Stimulated activated CD4-positive, alpha-beta T cell treated with anti-CD3 and anti-CD28 coated beads, TNF-alpha, amount 100 ng/mL, for 1 hour (primary cell): Measurements from ENCODE around the gene GPR161.
"Not testable (repeated sequence)": the region's sequence is repeated elsewhere in the genome, so short reads cannot be mapped to it uniquely, and the experiment has no call there.

Source experiments
- DNase-seq, 3 donors: peaks; one replicate each; pipeline ENCODE4 v3.0.0-alpha.2; 2020; ENCODE audit warnings: low read depth in 3 of 3, low spot score in 1 of 3

GPR161 gene

GRCh38 chr1:168088511-168089325, 48.0 kb downstream of the GPR161 start:
- DNase-seq, result no peak

- no peak for DNase-seq
Measured at GRCh38 chr1:168087696-168088095, 49.0 kb downstream of the GPR161 start.

- DNase-seq, result no peak
Measured at GRCh38 chr1:168086438-168086837, 50.3 kb downstream of the GPR161 start.

- DNase-seq, result no peak
Measured at GRCh38 chr1:168085401-168085872, 51.3 kb downstream of the GPR161 start.

GRCh38 chr1:168084396-168085231, 52.1 kb downstream of the GPR161 start:
- DNase-seq, result peak in 2 of 3 donors; percentile 22 to 56

- DNase-seq, result no peak
Measured at GRCh38 chr1:168083456-168084325, 53.0 kb downstream of the GPR161 start.

- peak; percentile 8 to 41 (median 16) for DNase-seq
Measured at GRCh38 chr1:168082008-168082876, 54.5 kb downstream of the GPR161 start.

GRCh38 chr1:168081373-168082007, 55.2 kb downstream of the GPR161 start:
- DNase-seq, result no peak

- DNase-seq, result no peak
Measured at GRCh38 chr1:168079761-168080160, 57.0 kb downstream of the GPR161 start.

GRCh38 chr1:168069384-168069783, 67.3 kb downstream of the GPR161 start:
- no peak for DNase-seq

GRCh38 chr1:168065506-168065905, 71.2 kb downstream of the GPR161 start:
- DNase-seq, result no peak

- DNase-seq, result no peak
Measured at GRCh38 chr1:168064216-168064615, 72.5 kb downstream of the GPR161 start.

- DNase-seq, result no peak
Measured at GRCh38 chr1:168057921-168058320, 78.8 kb downstream of the GPR161 start.

GRCh38 chr1:168057355-168057754, 79.4 kb downstream of the GPR161 start:
- DNase-seq, result no peak

GRCh38 chr1:168056152-168056551, 80.6 kb downstream of the GPR161 start:
- not testable (repeated sequence) for DNase-seq

- no peak for DNase-seq
Measured at GRCh38 chr1:168054117-168054516, 82.6 kb downstream of the GPR161 start.

GRCh38 chr1:168053681-168054080, 83.0 kb downstream of the GPR161 start:
- no peak for DNase-seq

GRCh38 chr1:168050880-168051279, 85.8 kb downstream of the GPR161 start:
- DNase-seq, result no peak

GRCh38 chr1:168050307-168050706, 86.4 kb downstream of the GPR161 start:
- no peak for DNase-seq

- DNase-seq, result no peak
Measured at GRCh38 chr1:168045311-168045710, 91.4 kb downstream of the GPR161 start.
